ENCODE data around the gene XBP1.

The XBP1 gene

GRCh38 chr22:28815111-28815510 lies 14.7 kb upstream of the XBP1 start:
- no peaks in the 10 kb centered on the region for H4K20me1 ChIP-seq (ENCODE audit: insufficient read depth, low read length)
- TF ChIP-seq CTCF (IDR thresholded peaks at IDR 0.05; ENCODE audit: low read length), result no peak
- no peak for TF ChIP-seq EZH2 (IDR thresholded peaks at IDR 0.05; ENCODE audit: borderline replicate concordance, low read length)
- no peaks in the 10 kb centered on the region for H3K9me3 ChIP-seq (ENCODE audit: low read length)
- no peaks in the 10 kb centered on the region for H3K9me2 ChIP-seq (ENCODE audit: low read depth, low read length)
- H3F3A ChIP-seq (ENCODE audit: insufficient read depth, low read length), result no peaks in the 10 kb centered on the region
- no peaks in the 10 kb centered on the region for H3K36me3 ChIP-seq (ENCODE audit: insufficient read depth, low read length)
- no peak overlapping the region for H3K9ac ChIP-seq (ENCODE audit: low read length)
- no peaks in the 10 kb centered on the region for H3K4me1 ChIP-seq (ENCODE audit: insufficient read depth, low read length, severe bottlenecking)
- H3K27me3 ChIP-seq (ENCODE audit: insufficient read depth, low read length), result peaks cover 4% of the 10 kb centered on the region; the same call in 1 of the 2 replicates
- H2AFZ ChIP-seq (ENCODE audit: low read length), result no peak overlapping the region
- no peak overlapping the region for H3K27ac ChIP-seq (ENCODE audit: low read depth, low read length, poor library complexity, severe bottlenecking)
- H3K4me2 ChIP-seq (ENCODE audit: low read length), result no peak overlapping the region
- H3K79me2 ChIP-seq (ENCODE audit: insufficient read depth, low read length), result no peaks in the 10 kb centered on the region
- H3K4me3 ChIP-seq (ENCODE audit: low read depth, low read length, poor library complexity, severe bottlenecking), result no peak overlapping the region

- Histone ChIP-seq H3K27ac (ENCODE audit: low read depth, low read length, poor library complexity, severe bottlenecking) (no peak overlapping the region), H3K9me2 (ENCODE audit: low read depth, low read length) (no peaks in the 10 kb centered on the region), H3K4me3 (ENCODE audit: low read depth, low read length, poor library complexity, severe bottlenecking) (no peak overlapping the region), H2AFZ (ENCODE audit: low read length) (no peak overlapping the region), H3K79me2 (ENCODE audit: insufficient read depth, low read length) (no peaks in the 10 kb centered on the region), H3K27me3 (ENCODE audit: insufficient read depth, low read length) (peaks cover 4% of the 10 kb centered on the region; the same call in 1 of the 2 replicates), H3F3A (ENCODE audit: insufficient read depth, low read length) (no peaks in the 10 kb centered on the region), H3K36me3 (ENCODE audit: insufficient read depth, low read length) (no peaks in the 10 kb centered on the region), H3K9ac (ENCODE audit: low read length) (no peak overlapping the region), H4K20me1 (ENCODE audit: insufficient read depth, low read length) (no peaks in the 10 kb centered on the region), H3K9me3 (ENCODE audit: low read length) (no peaks in the 10 kb centered on the region), H3K4me2 (ENCODE audit: low read length) (no peak overlapping the region), H3K4me1 (ENCODE audit: insufficient read depth, low read length, severe bottlenecking) (no peaks in the 10 kb centered on the region)
- TF ChIP-seq EZH2 (IDR thresholded peaks at IDR 0.05; ENCODE audit: borderline replicate concordance, low read length), result no peak
- no peak for TF ChIP-seq CTCF (IDR thresholded peaks at IDR 0.05; ENCODE audit: low read length)
Measured at GRCh38 chr22:28813772-28814518, 13.6 kb upstream of the XBP1 start.

GRCh38 chr22:28812516-28812915 lies 12.1 kb upstream of the XBP1 start:
- Histone ChIP-seq H3F3A (ENCODE audit: insufficient read depth, low read length) (no peaks in the 10 kb centered on the region), H3K36me3 (ENCODE audit: insufficient read depth, low read length) (no peaks in the 10 kb centered on the region), H3K9ac (ENCODE audit: low read length) (no peak overlapping the region), H3K4me1 (ENCODE audit: insufficient read depth, low read length, severe bottlenecking) (no peaks in the 10 kb centered on the region), H3K9me3 (ENCODE audit: low read length) (no peaks in the 10 kb centered on the region), H3K4me3 (ENCODE audit: low read depth, low read length, poor library complexity, severe bottlenecking) (no peak overlapping the region), H3K9me2 (ENCODE audit: low read depth, low read length) (no peaks in the 10 kb centered on the region), H4K20me1 (ENCODE audit: insufficient read depth, low read length) (no peaks in the 10 kb centered on the region), H3K4me2 (ENCODE audit: low read length) (no peak overlapping the region), H2AFZ (ENCODE audit: low read length) (no peak overlapping the region), H3K79me2 (ENCODE audit: insufficient read depth, low read length) (no peaks in the 10 kb centered on the region), H3K27ac (ENCODE audit: low read depth, low read length, poor library complexity, severe bottlenecking) (no peak overlapping the region), H3K27me3 (ENCODE audit: insufficient read depth, low read length) (0 out of 2 replicates have a peak, but pooled peaks cover 4% of the 10 kb centered on the region)
- TF ChIP-seq EZH2 (IDR thresholded peaks at IDR 0.05; ENCODE audit: borderline replicate concordance, low read length) (no peak), CTCF (IDR thresholded peaks at IDR 0.05; ENCODE audit: low read length) (no peak)

Data from OCI-LY1 (cell line).